Limb (tissue), 2 donors: ENCODE data around the gene ZNF862.
A peak's percentile ranks its signal among the peaks of the same experiment; 100 is the strongest.

Source experiments
- DNase-seq, 2 donors: peaks; one replicate each; pipeline ENCODE4 v3.0.0-alpha.2; 2016; ENCODE audit errors: extremely low spot score in 2 of 2

The ZNF862 gene

DNA sequence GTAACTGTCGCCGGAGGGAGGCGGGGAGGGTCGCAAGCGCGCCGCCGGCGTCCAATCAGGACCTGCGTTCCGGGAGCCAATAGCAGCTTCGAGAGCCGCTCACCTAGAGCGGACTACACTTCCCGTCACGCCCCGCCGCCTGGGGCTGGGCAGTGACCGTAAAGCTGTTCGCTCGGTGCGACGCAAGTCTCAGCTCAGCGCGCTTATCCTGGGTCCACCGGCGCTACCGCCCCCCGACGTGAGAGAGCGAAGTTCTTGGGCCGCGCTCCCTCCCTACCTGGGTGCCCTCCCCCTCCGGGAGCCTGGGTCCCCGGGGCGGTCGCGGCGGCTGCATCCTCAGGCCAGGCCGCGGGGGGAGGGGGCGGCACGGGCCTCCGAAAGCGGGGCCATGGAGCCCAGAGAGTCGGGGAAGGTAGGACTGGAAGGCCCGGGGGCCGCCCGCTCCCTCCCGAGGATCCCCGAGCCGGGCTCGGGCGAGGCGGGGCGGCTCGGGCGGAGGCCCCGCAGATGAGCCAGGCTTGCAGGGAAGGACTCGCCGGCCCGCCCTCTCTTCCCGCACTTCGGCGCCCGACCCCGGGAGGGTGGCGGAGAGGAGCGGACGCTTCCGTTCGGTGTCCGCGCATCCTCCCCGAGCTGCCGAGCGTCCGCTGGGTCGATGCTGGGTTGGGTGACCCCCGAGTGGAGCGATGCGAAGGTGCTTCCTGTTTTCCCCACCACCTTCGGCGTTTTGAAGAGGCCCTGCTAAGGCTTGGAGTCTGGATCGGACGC is at the start of gene ZNF862:
ZNF862 (plus strand) TSS at position 152 of the 768 bp plus-strand sequence; CDS start at position 389, 237 bp downstream.
- DNase-seq: peak; percentile 97 to 98

DNA sequence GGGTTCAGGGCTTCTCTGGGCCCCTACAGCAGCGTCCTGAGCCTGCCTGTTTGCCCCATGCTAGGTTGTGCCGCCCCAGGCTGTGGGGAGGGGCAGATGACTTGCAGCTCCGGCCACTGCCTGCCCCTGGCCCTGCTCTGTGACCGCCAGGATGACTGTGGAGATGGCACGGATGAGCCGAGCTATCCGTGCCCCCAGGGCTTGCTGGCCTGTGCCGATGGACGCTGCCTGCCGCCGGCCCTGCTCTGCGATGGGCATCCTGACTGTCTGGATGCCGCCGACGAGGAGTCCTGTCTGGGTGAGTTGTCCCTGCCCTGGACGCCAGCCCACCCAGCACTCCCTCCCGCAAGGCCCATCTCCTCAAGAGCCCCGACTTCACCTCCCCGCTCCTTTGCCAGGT is 49.1 kb upstream of the ZNF862 start:
- no peak for DNase-seq

DNA sequence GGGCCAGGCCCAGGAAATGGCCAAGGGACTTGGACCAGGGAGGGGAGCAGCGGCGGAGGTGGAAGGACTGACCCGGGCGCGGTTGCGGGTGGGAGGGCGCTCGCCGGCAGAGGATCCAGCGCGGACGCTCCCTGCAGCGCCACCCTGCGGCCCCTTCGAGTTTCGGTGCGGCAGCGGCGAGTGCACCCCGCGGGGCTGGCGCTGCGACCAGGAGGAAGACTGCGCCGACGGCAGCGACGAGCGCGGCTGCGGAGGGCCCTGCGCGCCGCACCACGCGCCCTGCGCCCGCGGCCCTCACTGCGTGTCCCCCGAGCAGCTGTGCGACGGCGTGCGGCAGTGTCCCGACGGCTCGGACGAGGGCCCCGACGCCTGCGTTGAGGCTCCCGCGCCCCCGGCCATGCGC is 48.0 kb upstream of the ZNF862 start:
- DNase-seq: peak in 1 of 2 donors; percentile 75

DNA sequence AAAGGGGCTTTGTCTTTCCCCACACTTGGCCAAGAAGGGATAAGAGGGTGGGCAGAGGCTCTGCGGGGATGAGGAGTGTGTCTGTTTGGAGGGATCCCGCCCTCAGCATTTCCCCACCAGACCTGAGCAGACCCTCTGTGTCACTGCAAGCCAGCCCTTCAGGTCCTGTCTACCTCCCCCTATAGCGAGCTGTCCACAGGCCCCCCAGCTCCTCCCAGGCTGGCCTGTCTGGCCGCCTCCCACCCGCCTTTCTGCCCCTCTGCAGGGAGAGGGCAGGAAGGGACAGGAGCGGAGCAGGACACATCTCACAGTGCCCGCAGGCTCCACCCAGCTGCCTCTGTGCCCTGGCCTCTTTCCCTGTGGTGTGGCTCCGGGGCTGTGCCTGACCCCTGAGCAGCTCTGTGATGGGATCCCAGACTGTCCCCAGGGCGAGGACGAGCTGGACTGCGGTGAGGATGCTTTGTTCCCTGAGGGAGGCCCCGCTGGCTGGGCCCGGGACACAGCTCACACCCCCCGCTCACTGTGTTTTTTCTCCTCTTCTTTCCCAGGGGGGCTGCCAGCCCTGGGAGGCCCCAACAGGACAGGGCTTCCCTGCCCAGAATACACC is 47.3 kb upstream of the ZNF862 start:
- DNase-seq: no peak

DNA sequence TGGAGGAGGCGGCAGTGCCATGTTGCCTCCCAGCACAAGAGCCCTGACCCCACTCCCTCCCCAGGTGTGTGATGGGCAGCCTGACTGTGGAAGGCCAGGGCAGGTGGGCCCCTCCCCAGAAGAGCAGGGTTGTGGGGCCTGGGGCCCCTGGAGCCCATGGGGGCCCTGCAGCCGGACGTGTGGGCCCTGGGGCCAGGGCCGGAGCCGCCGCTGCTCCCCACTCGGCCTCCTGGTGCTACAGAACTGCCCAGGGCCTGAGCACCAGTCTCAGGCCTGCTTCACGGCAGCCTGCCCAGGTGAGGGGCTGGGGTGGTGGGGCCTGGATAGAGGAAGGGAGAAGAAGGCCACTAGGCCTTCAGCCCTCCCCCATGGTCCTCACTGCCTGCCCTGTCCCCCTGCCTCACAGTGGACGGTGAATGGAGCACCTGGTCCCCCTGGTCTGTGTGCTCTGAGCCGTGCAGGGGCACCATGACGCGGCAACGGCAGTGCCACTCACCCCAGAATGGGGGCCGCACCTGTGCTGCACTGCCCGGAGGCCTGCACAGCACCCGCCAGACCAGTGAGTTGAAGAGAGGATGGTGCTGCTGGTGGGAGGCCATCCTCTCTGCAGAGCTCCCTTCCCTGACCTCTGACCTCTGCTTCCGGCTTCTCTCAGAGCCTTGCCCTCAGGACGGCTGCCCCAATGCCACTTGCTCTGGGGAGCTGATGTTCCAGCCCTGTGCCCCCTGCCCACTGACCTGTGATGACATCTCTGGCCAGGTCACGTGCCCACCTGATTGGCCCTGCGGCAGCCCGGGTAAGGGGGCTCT is 46.6 kb upstream of the ZNF862 start:
- DNase-seq: no peak

DNA sequence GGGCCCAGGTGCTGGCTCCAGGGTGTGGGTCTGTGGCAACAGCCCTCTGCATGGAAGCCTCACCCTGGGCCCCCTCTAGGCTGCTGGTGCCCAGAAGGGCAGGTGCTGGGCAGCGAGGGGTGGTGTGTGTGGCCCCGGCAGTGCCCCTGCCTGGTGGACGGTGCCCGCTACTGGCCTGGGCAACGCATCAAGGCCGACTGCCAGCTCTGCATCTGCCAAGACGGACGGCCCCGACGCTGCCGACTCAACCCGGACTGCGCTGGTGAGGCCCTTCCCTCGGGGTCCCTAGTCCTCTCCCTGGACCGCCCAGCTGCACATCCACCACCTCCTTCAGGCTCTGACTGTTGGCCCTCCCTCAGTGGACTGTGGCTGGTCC is 46.0 kb upstream of the ZNF862 start:
- DNase-seq: no peak

- no peak for DNase-seq
These were observed 44.9 kb upstream of the ZNF862 start for GRCh38 chr7:149793261-149793660.

DNA sequence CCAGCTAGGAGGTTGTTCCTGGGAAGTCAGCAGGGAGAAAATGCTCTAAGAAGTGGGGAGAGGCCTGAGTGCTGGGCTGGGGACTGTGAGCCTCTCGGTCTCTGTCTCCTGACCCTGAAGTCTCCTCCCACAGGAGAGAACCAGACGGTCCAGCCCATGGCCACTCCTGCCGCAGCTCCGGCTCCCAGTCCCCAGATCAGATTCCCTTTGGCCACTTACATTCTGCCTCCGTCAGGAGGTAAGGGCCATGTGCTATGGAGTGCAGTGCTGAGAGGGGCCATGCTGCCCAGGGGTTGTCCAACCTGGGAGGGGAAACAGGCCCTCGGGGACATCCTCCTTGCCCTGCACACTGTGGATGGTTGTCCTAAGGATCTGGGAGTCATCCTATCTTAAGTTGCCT is 43.5 kb upstream of the ZNF862 start:
- no peak for DNase-seq

DNA sequence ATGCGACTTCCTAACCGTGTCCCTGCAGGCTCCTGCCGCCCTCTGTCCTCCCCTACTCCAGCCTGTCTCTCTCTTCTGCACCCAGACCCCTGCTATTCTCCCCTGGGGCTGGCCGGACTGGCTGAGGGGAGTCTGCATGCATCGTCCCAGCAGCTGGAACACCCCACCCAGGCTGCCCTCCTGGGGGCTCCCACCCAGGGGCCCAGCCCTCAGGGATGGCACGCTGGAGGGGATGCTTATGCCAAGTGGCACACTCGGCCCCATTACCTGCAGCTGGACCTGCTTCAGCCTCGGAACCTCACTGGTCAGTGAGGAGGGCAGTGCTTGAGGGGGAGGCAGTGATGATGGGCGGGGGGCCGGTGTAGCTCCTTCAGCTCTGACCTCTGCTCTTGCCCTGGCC is 43.0 kb upstream of the ZNF862 start:
- no peak for DNase-seq

DNA sequence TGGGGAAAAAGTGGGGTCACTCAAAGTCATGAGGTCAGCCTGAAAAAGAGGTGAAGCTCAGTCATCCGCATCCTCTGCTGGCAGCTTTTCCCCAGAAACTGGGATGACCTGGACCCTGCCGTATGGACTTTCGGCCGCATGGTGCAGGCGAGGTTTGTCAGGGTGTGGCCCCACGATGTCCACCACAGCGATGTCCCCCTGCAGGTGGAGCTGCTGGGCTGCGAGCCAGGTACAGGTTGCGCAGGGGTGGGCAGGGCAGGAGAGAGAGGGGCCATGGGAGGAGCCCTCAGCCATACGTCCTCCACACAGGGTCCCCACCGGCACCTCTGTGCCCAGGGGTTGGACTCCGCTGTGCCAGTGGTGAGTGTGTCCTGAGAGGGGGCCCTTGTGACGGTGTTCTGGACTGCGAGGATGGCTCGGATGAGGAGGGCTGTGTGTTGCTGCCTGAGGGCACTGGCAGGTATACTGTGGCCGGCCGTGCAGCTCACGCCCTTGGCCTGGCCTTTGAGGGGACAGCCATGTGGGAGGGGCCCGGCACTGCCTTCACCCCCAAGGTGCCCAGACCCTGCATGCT is 41.8 kb upstream of the ZNF862 start:
- DNase-seq: no peak

DNA sequence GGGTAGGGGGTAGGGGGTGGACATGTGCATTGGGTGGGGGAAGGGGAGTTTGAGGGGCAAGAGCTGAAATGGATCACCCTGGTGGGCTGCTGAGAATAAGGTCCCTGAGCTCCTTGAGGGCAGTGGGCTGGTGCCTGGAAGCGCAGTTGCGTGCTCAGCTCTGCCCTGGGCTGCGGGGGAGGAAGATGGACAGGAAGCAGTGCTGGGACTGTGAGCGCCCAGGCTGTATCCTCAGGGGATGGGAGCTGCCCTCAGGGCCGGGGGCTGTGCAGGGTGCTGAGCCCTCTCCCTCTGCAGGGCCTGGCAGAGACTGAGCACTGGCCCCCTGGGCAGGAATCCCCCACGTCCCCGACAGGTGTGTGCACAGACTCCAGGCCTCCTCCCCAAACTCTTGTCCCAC is 40.4 kb upstream of the ZNF862 start:
- no peak for DNase-seq

DNA sequence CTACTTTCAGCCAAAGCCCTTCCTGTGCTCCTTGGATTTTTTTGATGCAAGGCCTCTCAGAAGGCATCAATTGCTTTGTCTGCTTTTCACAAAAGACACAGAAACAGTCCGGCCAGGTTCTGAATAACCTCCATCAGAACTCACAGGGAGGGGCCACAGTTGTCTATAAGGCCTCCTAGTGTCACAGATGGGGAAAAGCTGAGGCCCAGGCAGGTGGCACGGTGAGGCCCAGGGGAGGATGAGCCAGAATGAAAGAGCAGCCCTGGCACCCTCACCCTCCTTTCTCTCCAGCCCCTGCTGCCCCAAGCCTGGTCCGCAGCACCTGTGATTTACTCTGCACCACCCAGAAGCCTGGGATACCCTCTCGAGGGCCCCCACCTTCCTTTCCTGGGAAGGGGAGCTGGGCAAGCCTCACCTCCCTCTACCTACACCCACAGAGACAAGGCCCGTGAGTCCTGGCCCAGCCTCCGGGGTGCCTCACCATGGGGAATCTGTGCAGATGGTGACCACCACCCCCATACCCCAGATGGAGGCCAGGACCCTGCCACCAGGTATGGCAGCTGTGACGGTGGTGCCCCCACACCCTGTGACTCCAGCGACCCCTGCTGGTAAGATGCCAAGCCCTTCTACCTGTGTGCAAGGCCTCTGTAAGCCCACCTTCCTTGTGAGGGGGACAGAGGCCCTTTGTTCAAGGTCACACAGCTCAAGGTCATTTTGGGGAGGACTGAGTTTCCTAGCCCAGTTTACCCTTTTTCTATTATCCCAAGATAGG is 38.6 kb upstream of the ZNF862 start:
- no peak for DNase-seq

GRCh38 chr7:149800169-149800555 is 38.0 kb upstream of the ZNF862 start:
- DNase-seq: no peak

GRCh38 chr7:149801002-149801566 is 37.1 kb upstream of the ZNF862 start:
- no peak for DNase-seq

- no peak for DNase-seq
These were observed 36.4 kb upstream of the ZNF862 start for GRCh38 chr7:149801816-149802215.

GRCh38 chr7:149802966-149803365 is 35.2 kb upstream of the ZNF862 start:
- no peak for DNase-seq

GRCh38 chr7:149803551-149804074 is 34.6 kb upstream of the ZNF862 start:
- DNase-seq: no peak

GRCh38 chr7:149804106-149804505 is 34.1 kb upstream of the ZNF862 start:
- DNase-seq: no peak

- no peak for DNase-seq
These were observed 31.4 kb upstream of the ZNF862 start for GRCh38 chr7:149806726-149807125.

DNA sequence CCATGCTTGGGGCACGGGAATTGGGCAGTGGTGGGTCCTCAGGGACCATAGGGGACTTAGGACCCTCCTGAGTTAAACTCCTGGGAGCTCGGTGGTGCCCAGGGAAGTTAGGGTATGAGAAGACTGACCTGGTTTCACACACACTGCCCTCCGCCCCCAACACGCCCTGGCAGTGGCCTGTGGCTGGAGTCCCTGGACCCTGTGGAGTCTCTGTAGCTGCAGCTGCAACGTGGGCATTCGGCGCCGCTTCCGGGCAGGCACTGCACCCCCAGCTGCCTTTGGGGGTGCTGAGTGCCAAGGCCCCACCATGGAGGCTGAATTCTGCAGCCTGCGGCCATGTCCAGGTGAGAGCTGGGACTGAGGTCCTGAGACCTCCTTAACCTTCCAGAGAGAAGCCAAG is 29.9 kb upstream of the ZNF862 start:
- DNase-seq: no peak

GRCh38 chr7:149809215-149809614 is 29.0 kb upstream of the ZNF862 start:
- no peak for DNase-seq
